HG02571 (cell line): ENCODE data around the gene DROSHA.

Source experiments
- ATAC-seq: cut with Tn5 transposase; IDR thresholded peaks from one replicate; pipeline ENCODE4 v1.9.1; 2021; ENCODE audit warnings: mild to moderate bottlenecking, moderate library complexity; ENCODE audit not compliant: unreplicated experiment

Gene DROSHA

DNA sequence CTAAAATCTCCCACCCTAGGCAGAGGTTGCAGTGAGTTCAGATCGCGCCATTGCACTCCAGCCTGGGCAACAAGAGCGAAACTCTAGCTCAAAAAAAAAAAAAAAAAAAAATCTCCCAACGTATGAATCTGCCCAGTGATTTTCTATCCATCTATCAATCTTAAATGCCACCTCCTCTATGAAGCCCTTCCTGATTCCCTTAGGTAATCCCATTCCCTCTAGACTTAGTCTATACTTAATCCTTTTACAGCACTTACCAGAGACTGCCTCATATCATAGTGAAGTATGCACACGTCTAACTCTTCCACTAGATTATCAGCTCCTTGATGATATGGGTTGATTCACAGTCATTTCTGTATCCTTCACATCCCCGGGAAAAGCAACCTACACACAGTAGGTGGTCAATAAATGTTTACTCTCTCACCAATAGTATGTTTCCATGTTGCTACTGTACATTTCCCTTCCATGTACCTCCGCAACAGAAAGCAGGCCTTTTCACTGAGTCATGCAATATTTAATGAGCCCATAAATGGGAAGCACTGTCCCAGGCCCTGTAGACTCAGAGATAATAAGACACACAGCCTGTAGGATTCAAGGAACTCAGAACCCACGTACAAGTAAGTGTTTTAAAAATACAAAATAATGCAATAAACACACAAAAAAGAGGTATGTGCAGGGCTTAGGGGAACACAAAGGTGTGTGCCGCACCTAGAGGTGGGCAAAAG, 1.2 kb downstream of the DROSHA start:
- ATAC-seq = no peak

DNA sequence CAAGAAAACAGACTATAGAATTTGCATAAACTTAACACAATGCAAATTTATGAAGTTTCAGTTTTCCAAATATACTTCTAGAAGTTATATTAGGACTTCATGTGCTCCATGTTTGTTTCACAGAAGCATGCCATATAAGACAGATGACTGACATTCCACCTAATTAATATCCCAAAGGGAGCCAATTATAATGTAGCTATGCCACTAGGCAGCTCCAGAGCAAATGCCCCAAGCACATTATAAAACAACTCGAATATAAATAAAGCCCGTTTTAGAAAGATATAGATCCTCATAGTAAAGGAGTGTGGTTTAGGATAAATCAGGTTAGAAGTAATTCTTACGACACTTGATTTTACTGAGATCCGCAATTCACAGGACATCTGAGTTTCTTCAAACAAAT, 8.9 kb downstream of the DROSHA start:
- ATAC-seq = no peak

DNA sequence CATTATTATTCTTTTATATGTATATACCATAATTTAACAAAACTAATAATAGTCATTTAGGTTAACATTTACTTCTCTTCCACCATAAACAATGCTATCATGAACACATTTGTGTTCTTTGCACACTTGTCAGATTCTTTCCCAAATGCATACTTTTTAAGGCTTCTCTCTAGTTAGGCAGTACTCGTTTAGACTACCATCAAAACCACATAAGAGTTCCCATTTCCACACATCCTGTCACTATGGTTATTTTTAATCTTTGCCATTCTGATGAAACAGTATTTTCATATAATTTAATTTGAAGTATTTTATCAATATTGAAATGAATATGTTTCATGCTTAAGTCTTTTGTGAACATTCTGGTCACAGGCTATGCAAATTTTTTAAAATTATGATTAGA, 15.1 kb downstream of the DROSHA start:
- no peak for ATAC-seq

DNA sequence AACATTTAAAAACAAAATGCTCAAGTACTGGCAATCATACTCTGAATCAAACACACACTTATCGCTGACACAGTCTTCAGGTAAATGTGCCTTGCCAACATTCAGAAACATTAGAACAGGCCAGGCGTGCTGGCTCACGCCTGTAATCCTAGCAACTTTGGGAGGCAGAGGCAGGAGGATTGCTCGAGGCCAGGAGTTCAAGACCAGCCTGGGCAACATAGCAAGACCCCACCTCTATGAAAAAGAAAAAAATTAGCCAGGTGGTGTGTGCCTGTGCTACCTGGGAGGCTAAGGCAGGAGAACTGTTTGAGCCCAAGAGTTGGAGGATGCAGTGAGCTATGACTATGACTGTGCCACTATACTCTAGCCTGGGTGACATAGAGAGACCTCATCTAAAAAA, 20.6 kb downstream of the DROSHA start:
- no peak for ATAC-seq

DNA sequence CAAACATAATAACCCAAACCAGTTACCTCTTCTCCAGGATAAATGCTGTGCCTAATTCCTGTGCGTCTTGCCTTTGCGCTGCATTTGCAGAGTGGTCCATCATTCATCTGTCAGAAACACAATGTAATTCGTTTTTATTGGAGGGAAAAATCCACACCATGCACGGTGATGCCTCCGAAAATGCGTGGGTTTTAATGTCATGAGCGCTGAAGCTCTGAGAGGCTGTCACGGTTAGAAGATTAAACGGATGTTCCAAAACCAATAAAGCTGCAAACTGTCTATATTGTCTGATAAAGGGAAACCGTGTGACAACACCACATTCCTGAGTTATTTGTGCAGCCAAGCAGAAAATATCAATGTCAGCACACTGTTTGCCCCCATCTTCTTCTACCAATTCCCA, 27.4 kb downstream of the DROSHA start:
- no peak for ATAC-seq

DNA sequence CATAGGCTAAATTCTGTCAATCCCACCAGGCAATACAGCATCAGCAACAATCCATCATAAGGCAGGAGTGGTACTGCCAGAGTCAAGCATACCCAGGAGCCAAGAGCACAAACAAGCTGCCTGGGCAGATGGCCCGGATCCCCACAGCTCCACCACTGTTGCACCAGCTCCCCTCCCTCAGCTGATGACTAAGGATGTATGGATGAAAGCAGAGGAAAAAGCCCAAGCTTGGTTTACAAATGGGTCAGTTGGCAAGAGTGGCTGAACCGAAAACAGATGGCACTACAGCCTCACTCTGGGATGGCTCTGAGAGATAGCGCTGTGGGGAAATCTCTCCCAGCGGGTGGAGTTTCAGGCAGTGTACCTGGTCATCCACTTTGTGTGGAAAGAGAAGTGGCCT, 29.4 kb downstream of the DROSHA start:
- no peak for ATAC-seq

DNA sequence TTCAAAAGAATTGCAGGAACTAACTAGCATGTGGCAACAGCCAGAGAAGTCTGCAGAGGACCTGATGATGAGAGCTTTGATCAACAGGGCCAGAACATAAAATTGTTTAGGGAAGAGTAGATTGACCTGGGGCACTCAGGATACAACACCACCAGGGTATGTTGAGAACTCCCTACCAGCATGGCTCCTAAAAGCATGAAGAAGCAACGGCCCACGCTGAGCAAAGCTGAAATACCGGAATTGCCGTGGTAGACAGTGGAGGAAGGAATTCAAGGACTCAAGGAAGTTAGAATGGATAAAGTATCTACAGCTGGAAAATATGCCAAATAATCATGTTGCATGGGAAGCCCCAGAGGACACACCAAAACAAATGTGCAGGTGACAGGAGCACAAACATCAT, 31.6 kb downstream of the DROSHA start:
- ATAC-seq = no peak

DNA sequence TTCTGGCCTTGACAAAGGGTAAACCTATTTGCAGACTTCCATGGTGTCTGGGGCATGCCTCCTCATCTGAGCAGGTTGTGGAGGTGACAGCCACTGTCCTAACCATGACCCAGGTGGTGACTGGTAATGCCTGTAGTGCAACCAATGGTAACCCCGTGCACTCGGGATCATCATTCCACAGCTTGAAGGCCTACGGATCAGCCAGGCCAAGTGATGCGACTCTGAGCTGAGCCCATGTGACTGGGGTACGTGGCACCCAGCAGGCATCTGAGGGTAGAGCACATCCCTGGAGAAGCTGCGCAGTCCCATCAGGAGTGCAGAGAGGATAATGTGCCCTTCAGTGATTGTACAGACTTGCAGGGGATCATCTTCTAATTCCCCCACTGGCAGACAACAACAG, 35.0 kb downstream of the DROSHA start:
- ATAC-seq = no peak

DNA sequence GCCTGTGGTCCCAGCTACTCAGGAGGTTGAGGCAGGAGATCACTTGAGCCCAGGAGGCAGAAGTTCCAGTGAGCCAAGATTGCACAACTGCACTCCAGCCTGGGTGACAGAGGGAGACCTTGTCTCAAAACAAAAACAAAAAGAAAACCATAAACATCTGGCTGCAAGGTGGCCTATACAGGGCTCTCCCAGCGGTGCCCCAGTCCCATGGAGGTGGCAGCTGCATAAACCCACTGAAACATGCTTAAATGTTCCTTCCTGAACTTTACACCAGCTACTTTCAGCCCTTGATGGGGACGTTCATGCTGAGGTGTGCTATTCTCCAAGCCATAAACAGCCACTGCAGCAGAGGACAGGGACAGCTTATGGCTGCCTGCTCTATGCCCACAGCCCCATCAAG, 35.6 kb downstream of the DROSHA start:
- ATAC-seq = no peak

DNA sequence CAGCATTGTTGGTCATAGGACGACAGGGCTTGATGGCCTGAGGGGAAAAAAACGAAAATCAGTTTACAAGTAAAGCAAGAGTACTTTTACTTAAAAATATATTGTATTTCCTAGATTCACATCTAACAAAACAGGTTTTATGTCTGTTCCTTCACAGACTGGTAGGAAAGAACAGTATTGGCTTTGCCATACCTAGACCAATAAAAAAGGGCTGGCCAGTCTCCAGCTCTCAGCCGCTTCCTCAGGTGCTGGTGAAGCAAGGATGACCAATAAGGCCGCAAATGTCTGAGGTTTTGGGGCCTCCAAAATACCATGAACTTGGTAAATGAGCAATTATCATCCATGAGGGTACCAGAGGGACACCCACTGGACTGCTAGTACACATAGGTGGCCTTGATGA, 36.6 kb downstream of the DROSHA start:
- no peak for ATAC-seq

DNA sequence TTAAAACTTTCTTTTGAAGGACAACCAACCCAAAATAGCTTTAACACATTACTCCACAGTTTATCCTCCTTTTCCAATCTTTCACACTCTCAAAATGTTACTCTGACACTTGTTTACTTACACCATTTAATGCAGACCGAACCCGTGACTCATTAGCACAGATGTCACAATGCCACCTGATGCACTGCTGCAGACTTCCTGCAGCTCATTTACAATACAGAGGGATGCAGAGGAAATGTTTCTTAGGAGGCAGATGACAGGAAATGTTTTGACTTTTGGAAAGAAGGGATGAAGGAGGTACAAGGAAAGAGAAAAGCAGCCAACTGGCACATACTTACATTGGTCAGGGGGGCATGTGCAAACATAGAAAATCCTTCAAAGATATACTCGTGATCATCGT, 39.0 kb downstream of the DROSHA start:
- no peak for ATAC-seq

DNA sequence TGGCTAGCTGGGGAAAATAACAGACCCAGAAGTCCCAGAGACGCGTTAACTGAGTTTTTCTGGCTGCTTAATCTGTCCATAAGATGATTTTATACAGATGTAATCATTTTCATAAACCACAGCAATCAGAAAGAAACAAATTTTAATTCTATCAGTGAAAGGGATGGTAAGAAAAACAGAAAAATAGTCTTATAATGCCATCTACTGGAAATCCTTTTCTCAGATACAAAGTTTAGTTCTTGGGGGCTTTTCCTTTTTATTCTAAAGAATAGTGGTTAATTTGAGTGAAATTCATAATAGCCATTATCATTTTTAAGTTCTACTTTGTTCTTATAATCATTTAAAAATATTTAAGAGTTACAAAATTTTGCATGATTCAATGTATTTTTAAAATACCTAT, 44.4 kb downstream of the DROSHA start:
- ATAC-seq = no peak

DNA sequence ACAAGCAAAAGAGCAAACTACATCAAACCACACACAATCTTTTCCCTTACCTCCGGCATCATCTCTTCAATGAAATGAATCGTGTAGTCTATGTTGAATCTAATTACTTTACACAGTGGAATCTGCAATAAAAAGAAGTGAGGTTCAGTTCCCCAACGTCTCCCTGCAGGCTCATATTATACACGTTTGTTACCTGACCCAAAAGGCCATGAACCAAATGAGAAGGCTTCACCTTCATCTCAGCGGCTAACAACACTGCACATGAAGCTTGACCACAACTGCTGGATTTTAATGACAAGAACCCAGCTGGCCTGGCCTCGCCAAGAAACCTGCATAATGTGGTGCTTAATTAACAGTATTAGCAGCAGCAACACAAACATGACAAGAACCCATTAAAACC, 45.5 kb downstream of the DROSHA start:
- ATAC-seq = no peak

DNA sequence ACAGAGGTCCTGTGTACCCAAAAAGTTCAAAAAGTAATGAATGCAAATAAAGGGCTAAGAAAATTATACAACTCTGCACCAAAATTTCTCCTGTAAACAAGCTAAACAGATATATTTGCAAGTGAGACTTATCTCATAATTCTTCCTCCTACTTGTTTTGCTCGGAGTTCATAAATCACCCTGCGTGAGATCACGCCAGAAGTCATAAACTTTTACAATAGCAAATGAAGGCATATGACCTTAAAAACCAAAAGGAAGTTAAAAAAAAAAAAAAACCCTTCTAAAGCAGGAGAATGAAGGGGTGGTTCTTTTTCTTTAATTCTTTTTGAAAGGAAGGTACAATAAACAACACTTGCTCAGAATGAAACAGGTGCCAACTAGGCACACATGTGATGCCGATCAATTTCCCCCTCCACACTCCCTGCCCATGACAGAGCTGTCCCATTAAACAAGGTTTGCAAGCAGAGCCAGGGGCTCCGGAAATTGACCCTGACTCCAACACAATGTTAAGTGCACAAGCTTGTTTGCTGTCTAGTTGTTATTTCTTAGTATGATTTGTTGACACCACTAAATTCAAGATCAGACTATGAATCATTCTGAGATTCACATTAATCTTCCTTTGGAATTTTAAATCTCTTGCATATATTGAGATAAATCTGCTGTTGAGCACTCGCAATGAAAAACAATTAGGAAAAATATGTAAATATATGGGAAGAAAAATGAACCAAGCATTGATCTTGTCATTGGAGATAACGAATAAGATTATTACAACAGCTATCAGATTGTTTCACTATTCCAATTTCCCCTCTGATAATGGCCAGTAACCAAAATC, 46.3 kb downstream of the DROSHA start:
- no peak for ATAC-seq

DNA sequence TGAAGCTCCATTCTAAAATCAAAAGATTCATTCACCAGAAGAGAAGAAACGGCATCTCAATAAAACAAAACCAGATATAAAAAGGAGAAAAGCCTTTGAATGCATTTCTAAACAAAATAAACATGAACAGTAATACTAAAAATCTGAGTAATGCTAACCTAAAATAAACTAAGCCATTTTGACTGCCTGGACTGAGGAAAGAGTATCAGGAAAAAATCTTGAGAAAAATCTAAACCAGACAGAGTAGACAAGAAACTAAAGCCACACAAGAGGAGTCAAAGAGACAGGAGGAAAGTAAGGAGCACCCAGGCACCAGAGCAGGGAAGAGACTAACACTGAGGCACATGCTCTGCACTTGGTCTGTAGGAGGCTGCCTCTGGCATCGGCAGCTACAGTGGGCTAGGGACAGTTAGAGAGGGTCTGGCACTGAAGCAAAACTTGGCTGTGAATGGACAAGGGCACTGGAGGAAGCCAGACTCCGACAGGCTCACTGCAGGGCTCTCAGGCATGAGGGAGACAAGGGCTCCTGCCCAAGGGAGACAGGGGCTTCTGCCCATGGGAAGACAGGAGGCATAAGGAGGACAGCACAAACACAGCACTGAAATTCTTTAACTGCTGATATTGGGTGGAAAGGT, 50.2 kb downstream of the DROSHA start:
- no peak for ATAC-seq

DNA sequence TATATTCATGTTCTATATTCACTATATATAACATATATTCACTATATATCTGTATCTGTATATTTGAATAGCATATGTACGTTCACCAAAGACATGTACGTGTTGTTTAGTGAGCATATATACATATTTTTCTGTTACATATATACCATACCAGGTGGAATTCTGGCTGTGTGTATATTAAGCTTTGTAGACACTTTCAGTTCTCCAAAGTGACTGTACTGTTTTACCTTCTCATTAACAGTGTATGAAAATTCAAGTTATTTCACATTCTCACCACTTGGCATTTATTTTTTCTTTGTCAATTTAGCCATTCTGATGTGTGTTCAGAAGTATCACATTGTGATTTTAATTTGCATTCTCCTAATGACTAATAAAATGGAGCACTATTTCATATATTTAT, 52.2 kb downstream of the DROSHA start:
- ATAC-seq = no peak

DNA sequence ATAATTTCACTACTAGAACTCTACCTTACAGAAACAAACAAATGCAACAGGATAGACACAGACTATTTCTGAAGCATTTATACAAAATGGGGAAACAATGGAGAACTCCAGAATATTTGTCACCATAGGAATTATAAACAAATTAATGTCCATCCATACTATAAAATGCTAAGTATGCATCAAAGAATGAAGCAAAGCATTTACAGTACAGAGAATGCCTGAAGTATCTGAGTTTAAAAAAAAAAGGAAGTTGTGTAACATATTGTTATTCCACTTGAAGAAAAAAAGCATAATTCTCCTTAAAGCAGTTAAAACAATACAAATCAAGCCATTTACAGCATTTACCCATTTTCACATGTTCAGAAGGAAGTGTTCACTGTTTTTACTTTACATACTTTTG, 53.0 kb downstream of the DROSHA start:
- no peak for ATAC-seq

DNA sequence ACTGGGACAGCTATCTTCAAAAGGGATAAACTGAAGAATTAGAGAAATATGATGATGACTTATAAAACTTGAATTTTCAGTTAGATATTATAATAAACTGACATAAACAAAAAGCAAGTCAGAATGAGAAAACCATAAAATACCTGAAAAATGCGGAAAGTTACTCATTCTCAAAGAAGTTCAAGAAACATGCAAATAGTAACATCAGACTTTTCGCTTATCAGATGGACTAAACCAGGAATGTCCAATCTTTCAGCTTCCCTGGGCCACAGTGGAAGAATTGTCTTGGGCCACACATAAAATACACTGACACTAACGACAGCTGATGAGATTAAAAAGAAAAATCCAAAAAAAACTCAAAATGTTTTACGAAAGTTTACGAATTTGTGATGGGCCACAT, 53.9 kb downstream of the DROSHA start:
- no peak for ATAC-seq

DNA sequence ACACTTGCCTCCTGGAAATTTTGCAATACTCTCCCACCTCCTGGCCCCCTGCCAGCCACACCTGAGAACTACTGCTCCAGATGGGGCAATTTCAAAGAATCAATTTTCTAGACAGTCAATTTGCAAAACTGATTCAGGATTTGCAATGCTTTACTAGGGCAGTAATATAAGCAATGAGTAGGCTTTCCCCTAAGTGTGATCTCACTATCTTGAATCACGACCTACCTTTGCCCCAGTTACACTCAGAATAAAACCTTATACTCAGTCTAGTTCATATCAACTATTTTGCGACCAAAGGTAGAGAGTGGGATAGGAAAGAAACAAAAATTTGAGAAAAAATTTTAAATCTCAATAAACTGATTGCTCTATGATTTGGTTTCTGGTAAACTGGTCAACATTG, 54.4 kb downstream of the DROSHA start:
- no peak for ATAC-seq

DNA sequence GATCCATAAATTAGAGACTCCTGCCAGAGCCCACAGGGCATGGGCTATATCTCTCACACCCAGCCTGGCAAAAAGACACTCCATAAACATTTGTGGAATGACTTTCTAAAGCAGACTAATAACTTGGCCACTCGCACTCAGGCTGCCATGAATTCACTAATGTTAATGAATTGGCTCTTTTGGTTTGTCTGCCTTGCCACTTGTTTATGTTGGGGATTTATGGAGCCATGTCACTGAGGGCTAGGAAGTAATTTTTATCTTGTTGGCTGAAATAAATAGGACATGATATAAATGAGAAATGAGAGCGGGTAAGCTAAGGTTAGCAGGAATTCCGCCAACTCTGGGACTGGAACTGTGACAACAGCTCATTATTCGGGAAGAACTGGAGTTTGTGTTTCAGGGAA, 55.2 kb downstream of the DROSHA start:
- no peak for ATAC-seq

DNA sequence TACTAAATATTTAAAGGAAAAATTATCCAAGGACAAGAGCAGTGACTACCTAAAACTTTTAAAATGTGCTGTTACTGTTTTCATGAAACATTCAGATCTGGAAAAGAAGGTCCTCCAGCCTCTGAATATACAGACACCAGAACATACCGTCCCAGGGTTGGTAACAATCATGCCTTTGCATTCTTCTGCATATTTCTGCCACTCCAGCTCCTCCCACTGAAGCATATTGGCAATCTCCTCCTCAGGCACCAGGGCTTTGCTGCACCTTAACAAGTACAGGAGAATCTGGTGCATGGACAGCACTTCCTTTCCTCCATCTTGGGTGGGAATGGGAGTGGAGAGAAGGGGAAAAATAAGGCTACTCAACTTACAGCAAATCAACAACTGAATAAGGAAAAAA, 60.0 kb downstream of the DROSHA start:
- ATAC-seq = no peak

DNA sequence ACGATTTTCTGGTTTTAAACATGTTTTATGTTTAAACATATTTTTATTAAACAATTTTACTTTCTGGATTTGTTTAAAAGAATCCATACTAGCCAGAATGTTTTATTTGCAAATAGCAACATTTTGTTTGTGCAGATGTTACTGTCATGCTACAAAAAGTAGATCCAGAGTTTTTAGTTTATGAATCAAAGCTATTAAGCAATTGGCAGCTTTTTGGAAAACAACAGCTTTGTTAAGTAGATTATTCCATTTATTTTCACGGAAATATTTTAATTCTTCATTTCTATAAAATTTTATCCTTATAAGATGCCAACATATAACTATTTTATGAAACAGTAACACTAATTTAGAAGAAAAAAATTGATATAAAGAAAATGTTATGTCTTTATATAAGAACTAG, 60.9 kb downstream of the DROSHA start:
- no peak for ATAC-seq
